Neuronal stem cell (in vitro differentiated cells): ENCODE data around the gene TEX11.
"Not testable (repeated sequence)": the region's sequence is repeated elsewhere in the genome, so short reads cannot be mapped to it uniquely, and the experiment has no call there.

ENCODE experiments used
- DNase-seq: peaks from one replicate; pipeline ENCODE4 v3.0.0-alpha.2; 2013; ENCODE audit warnings: low spot score
- H2AFZ ChIP-seq: one replicate; pipeline ENCODE4 v1.6.1; 2013; ENCODE audit warnings: mild to moderate bottlenecking, low read length, inconsistent platforms
- H2AK5ac ChIP-seq: 2 replicates; pipeline ENCODE4 v1.6.1; 2013; ENCODE audit warnings: low read depth, mild to moderate bottlenecking, inconsistent platforms, low read length, moderate library complexity, mixed read lengths
- H2BK120ac ChIP-seq: 2 replicates; pipeline ENCODE4 v1.6.1; 2013; ENCODE audit warnings: low read depth, mild to moderate bottlenecking, inconsistent platforms, low read length, moderate library complexity, mixed read lengths
- H2BK12ac ChIP-seq: one replicate; pipeline ENCODE4 v1.6.1; 2013; ENCODE audit warnings: low read length, inconsistent platforms
- H2BK15ac ChIP-seq: 2 replicates; pipeline ENCODE4 v1.6.1; 2013; ENCODE audit warnings: mild to moderate bottlenecking, low read length, inconsistent platforms, mixed read lengths
- H2BK5ac ChIP-seq: one replicate; pipeline ENCODE4 v1.6.1; 2013; ENCODE audit warnings: inconsistent platforms, mild to moderate bottlenecking, low read length, moderate library complexity
- H3K14ac ChIP-seq: one replicate; pipeline ENCODE4 v1.6.1; 2013; ENCODE audit warnings: low read length, inconsistent platforms
- H3K18ac ChIP-seq: 2 replicates; pipeline ENCODE4 v1.6.1; 2013; ENCODE audit warnings: low read length, inconsistent platforms
- H3K23ac ChIP-seq: 2 replicates; pipeline ENCODE4 v1.6.1; 2013; ENCODE audit warnings: low read depth, mild to moderate bottlenecking, mixed read lengths, low read length, inconsistent platforms; ENCODE audit not compliant: poor library complexity
- H3K27ac ChIP-seq: replicated peaks from 3 replicates; pipeline ENCODE4 v1.5.1; 2013; ENCODE audit warnings: low read length, inconsistent platforms
- H3K27me3 ChIP-seq, 3 experiments: 2 replicates each; pipeline ENCODE4 v1.6.1; 2013; ENCODE audit warnings: low read length in 3 of 3, mild to moderate bottlenecking in 2 of 3, inconsistent platforms in 1 of 3, low read depth in 1 of 3, mixed read lengths in 1 of 3, moderate library complexity in 1 of 3; ENCODE audit not compliant: control insufficient read depth in 3 of 3, insufficient read depth in 3 of 3
- H3K36me3 ChIP-seq, 2 donors: replicated peaks in 1 of 2; 2 replicates each; pipeline ENCODE4 v1.6.1; 2013; ENCODE audit warnings: low read length in 2 of 2; ENCODE audit not compliant: control insufficient read depth in 2 of 2, insufficient read depth in 2 of 2
- H3K4ac ChIP-seq: 2 replicates; pipeline ENCODE4 v1.6.1; 2013; ENCODE audit warnings: inconsistent platforms, mild to moderate bottlenecking, low read length, moderate library complexity
- H3K4me1 ChIP-seq, 2 donors: 1 replicate in 1 of 2; 2 replicates in 1 of 2; pipeline ENCODE4 v1.6.1; 2013; ENCODE audit warnings: low read length in 2 of 2, low read depth in 1 of 2; ENCODE audit not compliant: control insufficient read depth in 2 of 2, insufficient read depth in 1 of 2
- H3K4me2 ChIP-seq: one replicate; pipeline ENCODE4 v1.6.1; 2013; ENCODE audit warnings: mild to moderate bottlenecking, low read length, inconsistent platforms; ENCODE audit not compliant: insufficient read depth, poor library complexity, severe bottlenecking
- H3K4me3 ChIP-seq, 2 donors: 2 replicates each; pipeline ENCODE4 v1.5.1; 2013; ENCODE audit warnings: low read length in 2 of 2, mild to moderate bottlenecking in 2 of 2, inconsistent platforms in 1 of 2, moderate library complexity in 1 of 2
- H3K79me1 ChIP-seq: one replicate; pipeline ENCODE4 v1.6.1; 2013; ENCODE audit warnings: low read depth, mild to moderate bottlenecking, inconsistent platforms, low read length, moderate library complexity
- H3K9ac ChIP-seq: one replicate; pipeline ENCODE4 v1.6.1; 2013; ENCODE audit warnings: mild to moderate bottlenecking, low read depth, low read length, inconsistent platforms; ENCODE audit not compliant: poor library complexity
- H3K9me3 ChIP-seq, 2 donors: replicated peaks in 1 of 2; 2 replicates each; pipeline versions ENCODE3 to v1.6.1; 2013; ENCODE audit warnings: low read length in 2 of 2, mild to moderate bottlenecking in 2 of 2, inconsistent platforms in 1 of 2, low read depth in 1 of 2, mixed read lengths in 1 of 2, moderate library complexity in 1 of 2; ENCODE audit not compliant: control insufficient read depth in 2 of 2, insufficient read depth in 1 of 2
- H4K8ac ChIP-seq: one replicate; pipeline ENCODE4 v1.6.1; 2013; ENCODE audit warnings: low read depth, mild to moderate bottlenecking, inconsistent platforms, low read length, moderate library complexity
- H4K91ac ChIP-seq: one replicate; pipeline ENCODE4 v1.6.1; 2013; ENCODE audit warnings: low read length, low read depth, mild to moderate bottlenecking, inconsistent platforms; ENCODE audit not compliant: poor library complexity
- WGBS, 2 donors: extraction: QIAGEN DNeasy Blood & Tissue Kit; methylation state at CpG; one replicate each; pipeline ENCODE4 v1.1.7; 2013; ENCODE audit warnings: missing lambda C conversion rate in 2 of 2, mixed read lengths in 1 of 2; ENCODE audit not compliant: insufficient read length in 2 of 2, insufficient replicate concordance in 1 of 2; ENCODE audit errors: extremely low coverage in 2 of 2; 5-methylcytosine and 5-hydroxymethylcytosine counted together

The TEX11 gene

DNA sequence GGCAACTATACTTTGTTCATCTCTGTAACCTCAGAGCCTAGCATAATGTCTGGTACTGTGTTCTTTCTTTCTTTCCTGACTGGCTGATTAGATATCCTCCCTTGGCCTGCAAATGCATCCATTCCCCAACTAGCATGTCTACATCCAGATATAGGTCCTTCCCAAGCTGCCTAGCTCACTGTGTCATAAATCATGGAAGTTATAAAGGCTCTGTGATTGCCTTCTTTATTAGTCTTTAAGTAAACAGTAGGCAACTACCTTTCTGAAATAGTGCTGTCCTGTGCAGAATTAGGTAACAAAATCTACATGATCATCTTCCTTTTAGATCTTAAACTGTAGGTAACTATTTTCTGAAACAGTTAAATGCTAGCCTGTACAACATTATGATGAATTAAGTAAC, 239.4 kb downstream of the TEX11 start:
- H3K4me2 ChIP-seq: no peak overlapping the region
- H3K27ac ChIP-seq: no peak overlapping the region
- H3K27me3 ChIP-seq: no peaks in the 10 kb centered on the region
- H3K9me3 ChIP-seq: no peaks in the 10 kb centered on the region
- no peak overlapping the region for H2BK12ac ChIP-seq
- no peak overlapping the region for H3K4ac ChIP-seq
- H3K14ac ChIP-seq: no peak overlapping the region
- H3K4me3 ChIP-seq: no peak overlapping the region
- no peak overlapping the region for H3K18ac ChIP-seq
- H3K79me1 ChIP-seq: no peaks in the 10 kb centered on the region
- no peaks in the 10 kb centered on the region for H3K4me1 ChIP-seq
- no peak overlapping the region for H3K23ac ChIP-seq
- H3K9ac ChIP-seq: no peak overlapping the region
- H2BK15ac ChIP-seq: no peak overlapping the region
- H3K36me3 ChIP-seq: no peaks in the 10 kb centered on the region
- H2AK5ac ChIP-seq: no peak overlapping the region
- no peak for DNase-seq
- no peak overlapping the region for H2BK5ac ChIP-seq
- H2BK120ac ChIP-seq: no peak overlapping the region
- H4K91ac ChIP-seq: no peak overlapping the region
- no peak overlapping the region for H4K8ac ChIP-seq
- H2AFZ ChIP-seq: no peak overlapping the region

DNA sequence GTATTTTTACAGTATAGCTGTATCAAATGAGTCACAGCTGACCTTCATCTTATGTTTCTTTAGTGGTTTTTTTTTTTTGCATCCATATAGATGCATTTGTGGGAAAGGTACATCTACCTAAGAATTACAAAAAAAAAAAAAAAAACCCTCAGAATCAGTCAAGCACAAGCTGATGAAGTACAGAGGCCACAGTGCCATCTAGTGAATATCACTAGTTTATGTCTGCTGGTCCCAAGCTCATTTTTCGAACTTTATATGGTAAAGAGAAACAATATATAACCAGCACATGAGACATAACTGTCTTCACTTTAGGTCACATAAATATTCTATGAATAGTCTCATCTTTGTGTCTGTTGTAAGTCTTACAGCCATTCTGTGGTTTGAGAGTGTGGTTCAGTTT, 243.8 kb downstream of the TEX11 start:
- H3K4ac ChIP-seq: no peak overlapping the region
- no peak overlapping the region for H3K14ac ChIP-seq
- no peaks in the 10 kb centered on the region for H3K4me1 ChIP-seq
- H2BK15ac ChIP-seq: no peak overlapping the region
- no peak overlapping the region for H3K27ac ChIP-seq
- H3K9ac ChIP-seq: no peak overlapping the region
- no peak overlapping the region for H4K8ac ChIP-seq
- no peak overlapping the region for H2BK12ac ChIP-seq
- WGBS, 2 donors: no CpG with 5 or more reads among the region's 1 CpG
- H3K36me3 ChIP-seq: no peaks in the 10 kb centered on the region
- H3K23ac ChIP-seq: no peak overlapping the region
- H3K18ac ChIP-seq: no peak overlapping the region
- no peak overlapping the region for H2AK5ac ChIP-seq
- H3K4me3 ChIP-seq: no peak overlapping the region
- H3K9me3 ChIP-seq: no peaks in the 10 kb centered on the region
- no peak overlapping the region for H2BK120ac ChIP-seq
- no peaks in the 10 kb centered on the region for H3K79me1 ChIP-seq
- H4K91ac ChIP-seq: no peak overlapping the region
- H2AFZ ChIP-seq: no peak overlapping the region
- no peak overlapping the region for H2BK5ac ChIP-seq
- peak; percentile 0 for DNase-seq
- no peak overlapping the region for H3K4me2 ChIP-seq
- no peaks in the 10 kb centered on the region for H3K27me3 ChIP-seq

DNA sequence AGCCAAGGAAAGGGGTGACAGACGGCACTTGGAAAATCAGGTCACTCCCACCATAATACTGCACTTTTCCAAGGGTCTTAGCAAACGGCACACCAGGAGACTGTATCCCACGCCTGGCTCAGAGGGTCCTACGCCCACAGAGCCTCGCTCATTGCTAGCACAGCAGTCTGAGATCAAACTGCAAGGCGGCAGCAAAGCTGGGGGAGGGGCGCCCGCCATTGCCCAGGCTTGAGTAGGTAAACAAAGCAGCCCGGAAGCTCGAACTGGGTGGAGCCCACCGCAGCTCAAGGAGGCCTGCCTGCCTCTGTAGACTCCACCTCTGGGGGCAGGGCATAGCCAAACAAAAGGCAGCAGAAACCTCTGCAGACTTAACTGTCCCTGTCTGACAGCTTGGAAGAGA, 247.4 kb downstream of the TEX11 start:
- not testable (repeated sequence) for H3K4me3 ChIP-seq, H3K79me1 ChIP-seq, H2BK15ac ChIP-seq, H3K18ac ChIP-seq, H2BK120ac ChIP-seq, H2BK12ac ChIP-seq, H3K4me2 ChIP-seq, H3K4ac ChIP-seq, H2BK5ac ChIP-seq, H3K27me3 ChIP-seq, H3K9ac ChIP-seq, H3K23ac ChIP-seq, H3K36me3 ChIP-seq, H4K91ac ChIP-seq, H3K9me3 ChIP-seq, H4K8ac ChIP-seq, H3K27ac ChIP-seq, H3K4me1 ChIP-seq, H2AK5ac ChIP-seq, H3K14ac ChIP-seq, DNase-seq
- H2AFZ ChIP-seq: peak overlapping the region; percentile 85
- WGBS, 2 donors: no CpG with 5 or more reads among the region's 11 CpGs

DNA sequence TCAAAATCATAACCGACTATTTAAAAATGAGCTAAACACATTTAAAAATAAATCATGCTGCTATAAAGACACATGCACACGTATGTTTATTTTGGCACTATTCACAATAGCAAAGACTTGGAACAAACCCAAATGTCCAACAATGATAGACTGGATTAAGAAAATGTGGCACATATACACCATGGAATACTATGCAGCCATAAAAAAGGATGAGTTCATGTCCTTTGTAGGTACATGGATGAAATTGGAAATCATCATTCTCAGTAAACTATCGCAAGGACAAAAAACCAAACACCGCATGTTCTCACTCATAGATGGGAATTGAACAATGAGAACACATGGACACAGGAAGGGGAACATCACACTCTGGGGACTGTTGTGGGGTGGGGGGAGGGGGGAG, 251.0 kb downstream of the TEX11 start:
- H3K4ac ChIP-seq, H3K4me3 ChIP-seq, H2BK12ac ChIP-seq, H4K91ac ChIP-seq, H4K8ac ChIP-seq, H3K14ac ChIP-seq, H2BK5ac ChIP-seq, H2BK120ac ChIP-seq, H3K23ac ChIP-seq, H3K4me1 ChIP-seq, H3K36me3 ChIP-seq, H3K9ac ChIP-seq, H3K27me3 ChIP-seq, H2BK15ac ChIP-seq, H3K4me2 ChIP-seq, H3K79me1 ChIP-seq, H3K9me3 ChIP-seq, H3K18ac ChIP-seq, H3K27ac ChIP-seq, DNase-seq, H2AFZ ChIP-seq, H2AK5ac ChIP-seq: not testable (repeated sequence)
- WGBS, 2 donors: no CpG with 5 or more reads among the region's 4 CpGs
